Effector memory CD4-positive, alpha-beta T cell (primary cell): ENCODE data around the gene LARGE1.

Source experiments
- DNase-seq, 3 donors: peaks; one replicate each; pipeline ENCODE4 v3.0.0-alpha.2; 2020
- H3K27ac ChIP-seq: 2 replicates; pipeline ENCODE4 v1.7.0; 2013; ENCODE audit warnings: mild to moderate bottlenecking, low read length, moderate library complexity; ENCODE audit not compliant: insufficient read depth, poor library complexity, severe bottlenecking
- H3K27me3 ChIP-seq: replicated peaks from 2 replicates; pipeline ENCODE4 v1.7.0; 2013; ENCODE audit warnings: mild to moderate bottlenecking, low read length; ENCODE audit not compliant: insufficient read depth, control insufficient read depth, poor library complexity, severe bottlenecking
- H3K36me3 ChIP-seq: 2 replicates; pipeline ENCODE4 v1.7.0; 2013; ENCODE audit warnings: mild to moderate bottlenecking, low read length, moderate library complexity; ENCODE audit not compliant: control insufficient read depth, insufficient read depth
- H3K4me1 ChIP-seq: 2 replicates; pipeline ENCODE4 v1.7.0; 2013; ENCODE audit warnings: low read length, mild to moderate bottlenecking; ENCODE audit not compliant: control insufficient read depth, insufficient read depth, poor library complexity, severe bottlenecking
- H3K4me3 ChIP-seq: 2 replicates; pipeline ENCODE4 v1.7.0; 2013; ENCODE audit warnings: low read length, low read depth, mild to moderate bottlenecking; ENCODE audit not compliant: insufficient read depth, poor library complexity, severe bottlenecking
- H3K9me3 ChIP-seq: 2 replicates; pipeline ENCODE4 v1.7.0; 2013; ENCODE audit warnings: mild to moderate bottlenecking, low read length, moderate library complexity; ENCODE audit not compliant: control insufficient read depth

LARGE1 gene

DNA sequence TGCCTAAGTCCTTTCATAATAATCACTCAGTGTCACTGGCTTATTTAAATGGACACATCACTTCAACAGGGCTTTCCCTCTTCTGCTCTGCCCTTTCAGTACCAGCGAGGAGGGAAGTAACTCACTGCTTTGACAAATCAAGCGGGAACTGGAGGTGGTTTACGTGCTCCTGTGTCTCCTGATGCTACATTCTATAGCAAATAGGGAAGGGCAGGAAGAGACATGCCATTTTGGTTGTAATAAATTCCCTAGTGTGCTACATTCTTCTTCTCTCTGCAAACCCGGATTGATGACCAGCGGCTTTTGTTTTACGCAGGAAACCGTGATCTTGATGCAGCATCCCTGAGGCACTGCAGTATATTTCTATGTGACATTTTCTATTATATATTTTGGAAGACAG, 491.0 kb downstream of the LARGE1 start:
- no peaks in the 10 kb centered on the region for H3K9me3 ChIP-seq
- no peaks in the 10 kb centered on the region for H3K36me3 ChIP-seq
- no peak overlapping the region for H3K4me3 ChIP-seq
- no peaks in the 10 kb centered on the region for H3K4me1 ChIP-seq
- DNase-seq = no peak
- H3K27me3 ChIP-seq = no peaks in the 10 kb centered on the region
- no peak overlapping the region for H3K27ac ChIP-seq

DNA sequence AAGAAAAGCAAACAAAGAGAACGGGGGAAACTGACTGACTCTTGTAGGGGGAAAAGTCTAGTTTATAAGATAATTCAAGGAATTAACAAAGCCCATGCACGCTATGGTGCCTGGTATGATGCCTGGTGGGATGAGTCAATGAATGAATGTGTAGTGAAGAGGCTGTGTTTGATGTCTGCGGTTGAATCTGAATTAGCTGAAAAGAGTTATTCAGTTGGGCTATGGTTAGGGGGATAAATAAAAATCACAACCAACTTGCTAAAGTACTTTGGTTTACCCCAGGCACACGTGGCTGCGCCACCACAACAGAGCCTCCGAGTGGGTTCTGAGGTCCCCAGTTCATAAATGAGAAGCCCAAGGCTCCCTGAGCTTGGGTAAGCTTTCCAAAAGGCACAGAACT, 492.8 kb downstream of the LARGE1 start:
- Histone ChIP-seq H3K27me3 (no peaks in the 10 kb centered on the region), H3K4me1 (no peaks in the 10 kb centered on the region), H3K4me3 (no peak overlapping the region)

DNA sequence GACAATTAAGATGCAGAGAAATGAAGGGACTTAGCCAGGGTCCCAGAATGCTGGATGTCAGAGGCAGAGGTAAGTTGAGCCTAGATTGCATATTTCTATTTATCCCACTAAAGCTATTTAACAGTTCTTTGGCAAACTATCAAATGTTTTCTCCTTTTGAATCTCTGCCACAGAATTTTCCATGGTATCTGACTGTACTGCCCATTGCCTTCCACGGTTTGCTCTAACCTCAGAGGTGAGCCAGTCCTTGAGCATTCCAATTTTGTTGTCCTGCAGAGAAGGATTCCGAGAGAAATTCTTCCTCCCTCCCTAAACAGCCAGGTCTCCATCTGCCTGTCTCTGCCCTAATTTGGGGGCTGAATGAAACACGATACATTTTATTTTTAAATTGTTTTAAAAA, 493.8 kb downstream of the LARGE1 start:
- no peak overlapping the region for H3K4me3 ChIP-seq
- no peaks in the 10 kb centered on the region for H3K9me3 ChIP-seq
- no peaks in the 10 kb centered on the region for H3K27me3 ChIP-seq
- DNase-seq = no peak
- no peaks in the 10 kb centered on the region for H3K4me1 ChIP-seq
- no peak overlapping the region for H3K27ac ChIP-seq
- no peaks in the 10 kb centered on the region for H3K36me3 ChIP-seq

More for the DNA sequence above, 492.8 kb downstream of the LARGE1 start:
- Histone ChIP-seq H3K27ac (no peak overlapping the region), H3K36me3 (no peaks in the 10 kb centered on the region), H3K9me3 (no peaks in the 10 kb centered on the region)
- no peak for DNase-seq

DNA sequence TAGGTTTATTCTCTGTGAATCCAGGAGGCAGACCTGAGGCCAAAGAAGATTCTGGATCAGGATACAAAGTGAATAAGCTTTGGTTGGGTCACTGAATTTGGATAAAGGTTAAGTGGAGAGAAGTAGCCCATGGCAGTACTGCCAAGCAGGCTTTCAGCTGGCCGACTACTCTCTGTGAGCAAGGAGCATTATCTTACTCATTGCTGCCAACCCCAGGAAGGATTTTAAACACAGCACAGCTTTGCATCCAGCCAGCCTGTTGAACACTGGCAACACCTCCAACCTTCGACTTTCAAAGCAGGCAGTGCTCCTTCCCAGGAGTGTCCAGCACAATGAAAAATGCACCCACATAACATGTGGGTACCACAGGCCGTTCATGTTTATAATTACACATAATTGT, 498.4 kb downstream of the LARGE1 start:
- no peak overlapping the region for H3K27ac ChIP-seq
- H3K36me3 ChIP-seq = no peaks in the 10 kb centered on the region
- no peaks in the 10 kb centered on the region for H3K27me3 ChIP-seq
- no peaks in the 10 kb centered on the region for H3K4me1 ChIP-seq
- no peak for DNase-seq
- H3K9me3 ChIP-seq = no peaks in the 10 kb centered on the region
- no peak overlapping the region for H3K4me3 ChIP-seq

DNA sequence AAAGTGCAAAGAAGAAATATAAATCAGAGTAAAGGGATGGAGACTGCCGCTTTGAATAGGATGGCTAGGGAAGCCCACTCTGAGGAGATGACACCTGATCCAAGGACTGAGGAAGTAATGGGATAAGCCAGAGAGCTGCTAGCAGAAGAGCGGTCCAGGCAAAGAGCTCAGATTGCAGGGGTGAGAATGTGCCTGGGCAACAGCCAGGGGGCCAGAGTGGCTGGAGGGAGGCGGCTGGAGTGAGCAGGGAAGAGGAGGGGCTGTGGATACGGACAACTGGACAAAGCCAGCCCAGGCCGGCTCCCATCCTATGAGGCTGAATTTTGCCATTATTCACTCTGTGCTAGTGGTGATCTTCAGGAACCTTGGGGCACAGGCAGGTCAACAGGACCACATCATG, 501.8 kb downstream of the LARGE1 start:
- no peaks in the 10 kb centered on the region for H3K9me3 ChIP-seq
- H3K4me1 ChIP-seq = no peaks in the 10 kb centered on the region
- no peaks in the 10 kb centered on the region for H3K27me3 ChIP-seq
- H3K4me3 ChIP-seq = no peak overlapping the region
- no peak for DNase-seq
- H3K27ac ChIP-seq = no peak overlapping the region
- no peaks in the 10 kb centered on the region for H3K36me3 ChIP-seq

DNA sequence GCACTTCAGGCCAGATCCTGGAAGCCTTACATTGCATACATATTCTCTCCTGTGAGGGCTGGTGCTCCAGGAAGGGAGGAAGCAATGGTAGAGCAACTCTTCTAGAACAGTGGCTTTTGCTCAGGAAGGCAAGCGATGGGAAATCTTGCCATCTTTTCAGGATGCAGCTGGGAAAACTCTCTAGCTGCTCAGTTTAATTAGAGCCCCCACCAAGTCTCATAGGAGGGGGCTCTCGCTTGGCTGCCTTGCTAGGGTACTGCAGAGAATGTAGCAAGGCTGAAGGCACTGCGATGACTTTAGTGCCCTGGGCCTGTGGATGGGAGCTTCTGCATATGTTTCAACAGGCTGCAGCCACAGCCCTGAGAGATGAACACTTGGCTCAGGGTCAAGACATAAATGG, 504.9 kb downstream of the LARGE1 start:
- H3K4me1 ChIP-seq = no peaks in the 10 kb centered on the region
- no peaks in the 10 kb centered on the region for H3K27me3 ChIP-seq
- DNase-seq = no peak
- no peak overlapping the region for H3K27ac ChIP-seq
- H3K4me3 ChIP-seq = no peak overlapping the region
- H3K36me3 ChIP-seq = no peaks in the 10 kb centered on the region
- H3K9me3 ChIP-seq = no peaks in the 10 kb centered on the region

DNA sequence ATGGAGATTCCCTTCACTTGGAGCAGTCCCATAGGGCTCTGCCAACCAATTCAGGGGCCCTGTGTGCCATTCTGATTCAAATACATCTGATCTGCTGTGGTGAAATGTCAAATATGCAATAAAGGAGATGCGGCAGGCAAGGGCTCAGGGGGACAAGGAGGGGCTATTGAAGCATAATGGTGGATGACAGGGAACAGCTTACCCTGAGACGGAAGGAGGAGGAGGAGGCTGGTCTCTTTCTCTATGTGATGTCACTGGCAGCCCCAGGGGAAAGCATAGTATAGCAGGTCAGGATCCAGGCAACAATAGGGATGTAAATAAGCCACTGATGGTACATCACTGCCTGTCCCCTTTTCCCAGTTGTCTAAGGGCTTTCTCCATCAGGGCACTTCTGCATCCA, 511.2 kb downstream of the LARGE1 start:
- Histone ChIP-seq H3K9me3 (no peaks in the 10 kb centered on the region), H3K4me1 (no peaks in the 10 kb centered on the region), H3K27me3 (no peaks in the 10 kb centered on the region)

DNA sequence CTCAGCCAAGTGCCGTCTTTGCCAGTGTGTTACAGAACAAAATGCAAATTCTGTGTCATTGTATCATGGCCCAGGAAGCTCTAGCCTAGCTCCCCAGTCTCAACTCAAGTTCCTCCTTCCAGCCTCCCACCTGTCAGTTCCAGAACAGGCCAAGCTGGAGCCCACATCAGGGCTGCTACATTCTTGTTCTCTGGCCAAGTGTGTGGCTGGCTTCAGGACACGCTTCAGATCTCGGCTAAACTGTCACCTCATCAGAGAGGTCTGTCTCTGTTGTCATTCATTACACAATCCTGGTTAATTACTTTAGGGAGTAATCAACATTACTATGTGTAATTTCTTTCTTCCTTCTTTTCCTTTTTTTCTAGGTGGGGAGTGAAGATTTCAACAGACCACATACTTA, 515.1 kb downstream of the LARGE1 start:
- no peak for DNase-seq

More for the DNA sequence above, 511.2 kb downstream of the LARGE1 start:
- H3K36me3 ChIP-seq = no peaks in the 10 kb centered on the region
- DNase-seq = no peak
- H3K4me3 ChIP-seq = no peak overlapping the region
- H3K27ac ChIP-seq = no peak overlapping the region

DNA sequence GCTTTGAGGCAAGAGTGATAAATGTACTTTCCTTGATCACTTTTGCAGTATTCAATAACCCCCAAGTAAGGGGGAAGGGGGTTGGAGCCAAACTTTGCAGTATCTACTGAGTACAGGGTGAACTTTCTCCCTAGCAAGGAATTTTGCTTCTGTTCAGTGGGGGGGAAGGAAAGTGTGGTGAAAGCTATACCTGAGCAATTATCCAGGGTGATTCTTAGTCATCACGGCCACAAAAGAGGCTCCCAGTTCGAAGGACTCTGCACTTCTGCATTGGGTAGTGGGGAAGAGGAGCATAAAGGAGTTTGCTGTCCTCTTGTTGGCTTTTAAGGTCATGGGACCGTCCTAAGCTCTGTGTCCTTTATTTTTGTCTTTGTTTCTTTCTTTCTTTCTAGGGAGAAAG, 515.6 kb downstream of the LARGE1 start:
- H3K4me3 ChIP-seq = no peak overlapping the region
- H3K9me3 ChIP-seq = no peaks in the 10 kb centered on the region
- no peak overlapping the region for H3K27ac ChIP-seq
- no peaks in the 10 kb centered on the region for H3K27me3 ChIP-seq
- no peaks in the 10 kb centered on the region for H3K4me1 ChIP-seq
- DNase-seq = no peak
- H3K36me3 ChIP-seq = no peaks in the 10 kb centered on the region

More for the DNA sequence above, 515.1 kb downstream of the LARGE1 start:
- H3K9me3 ChIP-seq = no peaks in the 10 kb centered on the region
- H3K4me3 ChIP-seq = no peak overlapping the region
- no peaks in the 10 kb centered on the region for H3K27me3 ChIP-seq
- no peaks in the 10 kb centered on the region for H3K36me3 ChIP-seq
- no peaks in the 10 kb centered on the region for H3K4me1 ChIP-seq
- no peak overlapping the region for H3K27ac ChIP-seq

DNA sequence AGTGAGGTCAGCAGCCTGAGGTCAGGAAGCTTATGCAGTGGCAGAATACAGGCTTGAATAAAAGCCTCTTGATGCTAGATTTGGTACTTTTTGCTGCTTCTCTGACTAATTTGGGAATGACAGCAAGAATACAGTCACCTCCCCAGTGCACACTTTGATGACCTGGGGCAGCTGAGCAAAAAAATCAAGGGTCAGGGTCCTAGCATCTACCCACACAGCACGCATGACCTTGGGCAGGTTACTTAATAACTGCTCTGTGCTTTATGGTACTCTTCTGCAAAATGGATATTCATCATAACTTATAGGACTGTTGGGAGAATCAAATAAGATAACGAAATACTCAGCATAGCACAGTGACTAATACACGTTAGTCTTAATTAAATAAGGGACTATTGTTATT, 518.0 kb downstream of the LARGE1 start:
- H3K4me3 ChIP-seq = no peak overlapping the region
- DNase-seq = no peak

DNA sequence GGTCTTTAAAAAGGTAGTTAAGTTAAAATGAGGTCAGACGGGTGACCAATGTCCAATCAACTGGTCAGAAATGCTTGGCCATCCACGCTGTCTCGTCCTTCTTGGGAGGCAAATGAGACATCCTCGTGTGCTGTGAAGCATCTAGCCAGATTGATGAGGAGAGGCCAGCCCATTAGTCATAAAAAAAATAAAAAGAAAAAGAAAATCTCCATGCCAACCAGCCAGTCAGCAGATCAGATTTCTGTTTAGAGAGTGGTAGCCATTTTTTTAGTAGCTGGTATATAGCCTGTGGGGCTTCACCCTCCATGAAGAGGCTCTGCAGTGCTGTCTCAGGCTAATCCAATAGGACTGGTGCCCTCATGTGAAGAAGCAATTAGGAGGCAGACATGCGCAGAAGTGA, 519.0 kb downstream of the LARGE1 start:
- no peak for DNase-seq
- Histone ChIP-seq H3K4me3 (no peak overlapping the region), H3K27me3 (no peaks in the 10 kb centered on the region), H3K36me3 (no peaks in the 10 kb centered on the region), H3K4me1 (no peaks in the 10 kb centered on the region), H3K9me3 (no peaks in the 10 kb centered on the region), H3K27ac (no peak overlapping the region)

More for the DNA sequence above, 518.0 kb downstream of the LARGE1 start:
- Histone ChIP-seq H3K27me3 (no peaks in the 10 kb centered on the region), H3K9me3 (no peaks in the 10 kb centered on the region), H3K27ac (no peak overlapping the region), H3K4me1 (no peaks in the 10 kb centered on the region), H3K36me3 (no peaks in the 10 kb centered on the region)
